ENCODE results near the gene TMTC1.

DNA sequence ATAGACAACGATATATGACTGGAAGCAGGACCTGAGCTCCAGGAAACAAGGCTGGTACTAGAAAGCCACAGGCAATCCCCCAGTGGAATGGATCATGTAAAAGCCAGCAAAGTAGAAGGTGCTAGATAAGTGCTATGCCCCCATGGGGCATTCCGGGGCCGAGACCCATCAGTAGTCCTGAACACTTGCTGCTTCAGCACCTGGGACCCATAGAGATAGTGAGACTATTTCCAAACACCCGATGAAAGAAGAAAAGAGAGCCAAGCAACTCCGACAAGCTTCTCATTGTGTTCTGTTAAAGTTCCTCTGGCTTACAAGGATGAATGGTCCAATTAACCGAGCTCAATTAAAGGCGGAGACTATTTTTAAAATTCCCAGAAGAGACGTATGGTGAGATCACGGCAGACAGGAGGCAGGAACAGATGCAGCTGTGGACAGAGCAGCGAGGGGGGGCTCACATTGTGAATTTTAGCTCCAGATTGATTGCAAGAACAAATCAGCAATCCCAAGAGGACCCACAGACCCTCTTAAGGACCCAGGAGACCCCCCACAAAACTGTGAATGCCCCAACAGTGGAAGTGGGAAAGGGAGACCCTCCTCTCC, 143.7 kb downstream of the TMTC1 start:
- TF ChIP-seq, protein P1, sequence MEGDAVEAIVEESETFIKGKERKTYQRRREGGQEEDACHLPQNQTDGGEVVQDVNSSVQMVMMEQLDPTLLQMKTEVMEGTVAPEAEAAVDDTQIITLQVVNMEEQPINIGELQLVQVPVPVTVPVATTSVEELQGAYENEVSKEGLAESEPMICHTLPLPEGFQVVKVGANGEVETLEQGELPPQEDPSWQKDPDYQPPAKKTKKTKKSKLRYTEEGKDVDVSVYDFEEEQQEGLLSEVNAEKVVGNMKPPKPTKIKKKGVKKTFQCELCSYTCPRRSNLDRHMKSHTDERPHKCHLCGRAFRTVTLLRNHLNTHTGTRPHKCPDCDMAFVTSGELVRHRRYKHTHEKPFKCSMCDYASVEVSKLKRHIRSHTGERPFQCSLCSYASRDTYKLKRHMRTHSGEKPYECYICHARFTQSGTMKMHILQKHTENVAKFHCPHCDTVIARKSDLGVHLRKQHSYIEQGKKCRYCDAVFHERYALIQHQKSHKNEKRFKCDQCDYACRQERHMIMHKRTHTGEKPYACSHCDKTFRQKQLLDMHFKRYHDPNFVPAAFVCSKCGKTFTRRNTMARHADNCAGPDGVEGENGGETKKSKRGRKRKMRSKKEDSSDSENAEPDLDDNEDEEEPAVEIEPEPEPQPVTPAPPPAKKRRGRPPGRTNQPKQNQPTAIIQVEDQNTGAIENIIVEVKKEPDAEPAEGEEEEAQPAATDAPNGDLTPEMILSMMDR (conservative IDR thresholded peaks at IDR 0.05 in 1 of 2, IDR thresholded peaks at IDR 0.05 in 1 of 2; ENCODE audit: low read depth in 1 of 2, low read length in 2 of 2), result no peak
- no peak for TF ChIP-seq EZH2 (IDR thresholded peaks at IDR 0.05; ENCODE audit: low read length, missing control alignments)
